NT2/D1 (cell line): Measurements from ENCODE around the gene DNAH8.

ENCODE experiments used
- SUZ12 ChIP-seq: IDR thresholded peaks from 2 replicates; pipeline ENCODE4 v1.6.1; 2011; ENCODE audit not compliant: insufficient read length, insufficient read depth; ENCODE audit errors: extremely low read depth
- YY1 ChIP-seq: IDR thresholded peaks from 2 replicates; pipeline ENCODE4 v1.6.1; 2011; ENCODE audit not compliant: insufficient read length, insufficient read depth
- ZNF274 ChIP-seq: IDR thresholded peaks from 2 replicates; pipeline ENCODE4 v1.6.1; 2011; ENCODE audit warnings: mild to moderate bottlenecking, low read depth, low read length

GRCh38 chr6:38985839-38986238, 270.7 kb downstream of the DNAH8 start:
- TF ChIP-seq YY1: no peak
- TF ChIP-seq SUZ12: no peak
- no peak for TF ChIP-seq ZNF274
